Bronchial epithelial cell (primary cell): ENCODE results near the gene MDM2. TPM values are rescaled to one million over a fixed set of nuclear protein-coding genes. Genes with fewer than 3 reads are reported as not detected.
A peak's percentile ranks its signal among the peaks of the same experiment; 100 is the strongest.
"Not testable (repeated sequence)": the region's sequence is repeated elsewhere in the genome, so short reads cannot be mapped to it uniquely, and the experiment has no call there.

Experiments
- DNase-seq: peaks from one replicate; pipeline ENCODE4 v3.0.0-alpha.2; 2010; ENCODE audit warnings: low read depth
- FAIRE-seq: peaks from 2 replicates; lab custom pipeline; 2011; peaks lifted over from hg19 to GRCh38; lab: Jason Lieb, UNC
- H3K27me3 ChIP-seq: 2 replicates; pipeline ENCODE4 v1.5.1; 2011; ENCODE audit warnings: low read length; ENCODE audit not compliant: control insufficient read depth, insufficient read depth
- H3K36me3 ChIP-seq: 2 replicates; pipeline ENCODE4 v1.5.1; 2011; ENCODE audit warnings: low read length; ENCODE audit not compliant: control insufficient read depth, insufficient read depth
- H3K4me3 ChIP-seq: 2 replicates; pipeline ENCODE4 v1.5.1; 2011; ENCODE audit warnings: mild to moderate bottlenecking, low read depth, low read length, control low read depth
- total RNA-seq: library from RNA; depleted of rRNA; stranded (reverse); fragments of >200 nt; gene quantifications from 2 replicates; pipeline ENCODE4 v1.2.1, GENCODE V29; 2014
- TF ChIP-seq, protein P1 (sequence below): IDR thresholded peaks from 2 replicates; pipeline ENCODE4 v1.5.1; 2011; ENCODE audit warnings: mild to moderate bottlenecking, moderate library complexity, low read length, control low read depth, inconsistent platforms; ENCODE audit not compliant: insufficient read depth, severe bottlenecking

Gene MDM2
- total RNA-seq, 1 donor from 2014 or later = 116 TPM

GRCh38 chr12:68805592-68806120 is 2.3 kb upstream of the MDM2 start:
- H3K27me3 ChIP-seq = no peaks in the 10 kb centered on the region
- no peak overlapping the region for H3K4me3 ChIP-seq
- peak; percentile 78 for DNase-seq
- FAIRE-seq = no peak
- peaks cover 2% of the 10 kb centered on the region for H3K36me3 ChIP-seq
- TF ChIP-seq, protein P1, sequence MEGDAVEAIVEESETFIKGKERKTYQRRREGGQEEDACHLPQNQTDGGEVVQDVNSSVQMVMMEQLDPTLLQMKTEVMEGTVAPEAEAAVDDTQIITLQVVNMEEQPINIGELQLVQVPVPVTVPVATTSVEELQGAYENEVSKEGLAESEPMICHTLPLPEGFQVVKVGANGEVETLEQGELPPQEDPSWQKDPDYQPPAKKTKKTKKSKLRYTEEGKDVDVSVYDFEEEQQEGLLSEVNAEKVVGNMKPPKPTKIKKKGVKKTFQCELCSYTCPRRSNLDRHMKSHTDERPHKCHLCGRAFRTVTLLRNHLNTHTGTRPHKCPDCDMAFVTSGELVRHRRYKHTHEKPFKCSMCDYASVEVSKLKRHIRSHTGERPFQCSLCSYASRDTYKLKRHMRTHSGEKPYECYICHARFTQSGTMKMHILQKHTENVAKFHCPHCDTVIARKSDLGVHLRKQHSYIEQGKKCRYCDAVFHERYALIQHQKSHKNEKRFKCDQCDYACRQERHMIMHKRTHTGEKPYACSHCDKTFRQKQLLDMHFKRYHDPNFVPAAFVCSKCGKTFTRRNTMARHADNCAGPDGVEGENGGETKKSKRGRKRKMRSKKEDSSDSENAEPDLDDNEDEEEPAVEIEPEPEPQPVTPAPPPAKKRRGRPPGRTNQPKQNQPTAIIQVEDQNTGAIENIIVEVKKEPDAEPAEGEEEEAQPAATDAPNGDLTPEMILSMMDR = no peak

- FAIRE-seq (no peak), DNase-seq (peak; percentile 31)
- TF ChIP-seq, protein P1 = no peak
- H3K27me3 ChIP-seq = no peaks in the 10 kb centered on the region
- H3K36me3 ChIP-seq = peaks cover 2% of the 10 kb centered on the region
- no peak overlapping the region for H3K4me3 ChIP-seq
These were observed 1.3 kb upstream of the MDM2 start for GRCh38 chr12:68806488-68807237.

DNA sequence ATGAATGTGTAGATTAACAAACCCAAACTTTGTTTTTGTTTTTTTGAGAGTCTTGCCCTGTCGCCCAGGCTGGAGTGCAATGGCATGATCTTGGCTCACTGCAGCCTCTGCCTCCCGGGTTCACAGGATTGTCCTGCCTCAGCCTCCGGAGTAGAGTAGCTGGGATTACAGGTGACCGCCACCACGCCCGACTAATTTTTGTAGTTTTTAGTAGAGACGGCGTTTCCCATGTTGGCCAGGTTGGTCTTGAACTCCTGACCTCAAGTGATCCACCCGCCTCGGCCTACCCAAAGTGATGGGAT is 752 bp upstream of the MDM2 start:
- DNase-seq, H3K36me3 ChIP-seq, H3K27me3 ChIP-seq, FAIRE-seq: not testable (repeated sequence)
- H3K4me3 ChIP-seq = peak overlapping the region; percentile 96

- H3K4me3 ChIP-seq = peak overlapping the region; percentile 96
- no peaks in the 10 kb centered on the region for H3K27me3 ChIP-seq
- TF ChIP-seq, protein P1 = no peak
- FAIRE-seq = no peak
- peak; percentile 99 for DNase-seq
- H3K36me3 ChIP-seq = peaks cover 4% of the 10 kb centered on the region
These were observed 612 bp downstream of the MDM2 start for GRCh38 chr12:68808388-68809189.

DNA sequence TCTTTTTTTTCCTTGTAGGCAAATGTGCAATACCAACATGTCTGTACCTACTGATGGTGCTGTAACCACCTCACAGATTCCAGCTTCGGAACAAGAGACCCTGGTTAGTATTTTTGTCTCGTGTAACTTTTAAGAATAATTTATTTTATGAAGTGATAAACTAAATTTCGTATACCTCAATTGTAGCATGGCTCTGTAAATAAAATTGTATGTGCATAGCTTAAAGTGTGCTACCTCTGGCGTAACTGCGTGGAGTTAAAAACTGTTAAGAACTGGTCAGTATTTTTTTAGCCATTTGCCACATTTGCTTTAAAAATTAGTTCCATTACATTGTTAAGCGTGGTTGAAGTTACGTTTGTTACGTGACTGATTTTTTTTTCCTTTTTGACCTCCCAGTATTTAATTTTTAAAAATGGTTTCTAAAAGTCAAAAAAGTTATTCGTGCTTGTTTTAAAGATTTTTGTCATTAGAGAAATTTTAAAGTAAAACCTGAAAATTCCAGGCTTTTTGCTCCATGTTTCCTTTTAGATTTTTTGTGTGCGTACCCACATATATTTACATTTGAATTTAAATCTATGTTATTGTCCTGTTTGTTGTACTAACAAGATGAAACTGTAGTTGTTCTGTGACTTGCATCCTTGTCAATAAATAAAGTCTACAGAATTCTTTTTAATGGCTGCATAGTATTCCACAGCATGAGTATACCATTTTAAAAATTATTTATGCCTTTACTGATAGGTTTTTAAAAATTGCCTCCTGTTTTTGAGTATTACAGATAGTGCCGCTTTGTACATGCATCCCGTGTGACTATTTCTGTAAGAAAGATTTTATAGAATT is 1.4 kb downstream of the MDM2 start:
- H3K36me3 ChIP-seq = peaks cover 5% of the 10 kb centered on the region
- TF ChIP-seq, protein P1 = no peak
- FAIRE-seq = no peak
- DNase-seq = no peak
- no peaks in the 10 kb centered on the region for H3K27me3 ChIP-seq
- H3K4me3 ChIP-seq = peak overlapping the region; percentile 96

DNA sequence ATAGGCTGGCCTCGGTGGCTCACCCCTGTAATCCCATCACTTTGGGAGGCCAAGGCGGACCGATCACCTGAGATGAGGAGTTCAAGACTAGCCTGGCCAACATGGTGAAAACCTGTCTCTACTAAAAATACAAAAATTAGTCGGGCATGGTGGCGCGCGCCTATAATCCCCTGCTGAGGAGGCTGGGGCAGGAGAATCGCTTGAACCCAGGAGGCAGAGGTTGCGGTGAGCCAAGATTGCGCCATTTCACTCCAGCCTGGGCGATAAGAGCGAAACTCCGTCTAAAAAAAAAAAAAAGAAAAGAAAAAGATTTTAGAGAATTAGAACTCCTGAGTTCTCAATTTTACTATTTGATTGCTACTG is 2.0 kb downstream of the MDM2 start:
- FAIRE-seq, H3K27me3 ChIP-seq, H3K36me3 ChIP-seq, DNase-seq: not testable (repeated sequence)
- peak overlapping the region; percentile 96 for H3K4me3 ChIP-seq

DNA sequence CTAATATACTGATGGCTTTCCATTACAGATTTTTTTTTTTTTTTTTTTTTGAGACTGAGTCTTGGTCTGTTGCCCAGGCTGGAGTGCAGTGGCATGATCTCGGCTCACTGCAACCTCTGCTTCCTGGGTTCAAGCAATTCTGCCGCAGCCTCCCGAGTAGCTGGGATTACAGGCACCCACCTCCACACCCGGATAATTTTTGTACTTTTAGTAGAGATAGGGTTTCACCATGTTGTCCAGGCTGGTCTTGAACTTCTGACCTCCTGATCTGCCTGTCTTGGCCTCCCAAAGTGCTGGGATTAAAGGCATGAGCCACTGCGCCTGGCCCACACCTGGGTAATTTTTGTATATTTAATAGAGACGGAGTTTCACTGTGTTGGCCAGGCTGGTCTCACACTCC is 3.6 kb downstream of the MDM2 start:
- H3K4me3 ChIP-seq, H3K36me3 ChIP-seq, FAIRE-seq, H3K27me3 ChIP-seq, DNase-seq: not testable (repeated sequence)
